HUES6 (cell line): Measurements from ENCODE around the gene FBXW5.

ENCODE experiments used
- H3K27ac ChIP-seq: 2 replicates; pipeline ENCODE4 v1.7.0; 2013; ENCODE audit warnings: low read depth, mild to moderate bottlenecking, low read length, inconsistent platforms
- H3K27me3 ChIP-seq: 2 replicates; pipeline ENCODE4 v1.6.1; 2013; ENCODE audit warnings: low read length; ENCODE audit not compliant: control insufficient read depth, insufficient read depth
- H3K36me3 ChIP-seq: 2 replicates; pipeline ENCODE4 v1.6.1; 2013; ENCODE audit warnings: low read length; ENCODE audit not compliant: control insufficient read depth, insufficient read depth
- H3K4me1 ChIP-seq: 2 replicates; pipeline ENCODE4 v1.6.1; 2013; ENCODE audit warnings: low read length; ENCODE audit not compliant: control insufficient read depth, insufficient read depth
- H3K4me3 ChIP-seq: 2 replicates; pipeline ENCODE4 v1.5.1; 2013; ENCODE audit warnings: low read depth, low read length
- H3K9ac ChIP-seq: one replicate; pipeline ENCODE4 v1.6.1; 2013; ENCODE audit warnings: mild to moderate bottlenecking, low read length
- H3K9me3 ChIP-seq: 2 replicates; pipeline ENCODE4 v1.6.1; 2013; ENCODE audit warnings: low read depth, low read length; ENCODE audit not compliant: control insufficient read depth, insufficient read depth

FBXW5 gene

DNA sequence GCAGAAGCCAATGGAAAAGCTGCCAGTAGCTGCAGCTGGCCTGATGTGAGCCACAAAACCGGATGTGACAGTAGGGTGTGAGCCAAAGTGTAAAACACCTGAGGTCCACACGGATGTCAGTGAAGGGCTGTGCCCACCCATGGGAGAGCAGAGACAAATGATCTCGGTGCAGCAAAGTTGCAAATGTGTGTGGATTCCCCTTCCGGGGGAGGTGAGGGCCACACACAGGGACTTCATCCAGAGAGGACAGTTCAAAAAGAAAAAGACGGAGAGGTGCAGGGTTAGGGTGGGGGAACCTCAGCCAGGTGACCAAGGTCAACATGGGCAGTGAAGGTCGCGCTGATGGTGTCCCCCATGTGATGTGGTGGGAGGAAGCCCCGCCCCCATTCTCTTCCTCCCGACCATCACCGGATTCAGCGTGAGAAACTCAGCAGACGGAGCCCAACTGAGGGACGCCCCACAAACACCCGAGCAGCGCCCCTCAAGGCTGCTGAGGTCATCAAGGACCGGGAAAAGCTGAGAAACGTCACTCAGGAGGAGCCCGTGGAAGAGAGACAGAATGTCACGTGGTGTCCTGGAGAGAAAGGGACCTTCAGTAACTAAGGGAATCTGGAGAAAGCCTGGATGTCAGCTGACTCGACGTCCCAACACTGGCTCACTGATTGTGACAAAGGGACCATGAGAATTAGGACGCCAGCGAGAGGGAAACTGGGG is 21.4 kb upstream of the FBXW5 start:
- H3K9ac ChIP-seq: peak overlapping the region; percentile 29
- no peaks in the 10 kb centered on the region for H3K27me3 ChIP-seq
- H3K9me3 ChIP-seq: no peaks in the 10 kb centered on the region
- H3K27ac ChIP-seq: no peak overlapping the region
- no peak overlapping the region for H3K4me3 ChIP-seq
- H3K36me3 ChIP-seq: no peaks in the 10 kb centered on the region
- peaks cover 8% of the 10 kb centered on the region for H3K4me1 ChIP-seq

DNA sequence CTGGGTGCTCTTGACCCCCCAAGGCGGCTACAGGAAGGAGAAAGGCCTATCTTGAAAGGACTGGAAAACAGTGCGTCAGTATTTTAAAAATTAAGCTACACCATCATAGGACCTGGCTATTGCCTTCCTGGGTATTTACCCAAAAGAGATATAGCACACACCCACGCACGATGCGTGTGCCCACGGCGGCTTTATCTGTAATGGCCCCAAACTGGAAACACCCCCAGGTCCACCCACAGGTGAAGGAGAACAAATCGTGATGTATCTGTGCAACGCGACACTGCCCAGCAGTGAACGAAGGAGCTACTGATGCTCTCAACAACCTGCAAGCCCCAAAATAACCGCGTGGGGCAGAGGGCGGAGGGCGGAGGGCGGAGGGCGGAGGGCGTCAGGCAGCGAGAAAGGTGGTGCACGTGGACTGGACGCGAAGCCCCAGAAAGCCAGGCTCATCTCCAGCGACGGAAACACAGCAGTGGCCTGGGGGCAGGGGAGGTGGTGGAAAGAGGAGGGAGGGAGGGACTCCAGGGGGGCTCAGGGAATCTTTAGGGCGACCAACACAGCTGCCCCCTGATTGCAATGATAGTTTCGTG is 20.4 kb upstream of the FBXW5 start:
- no peaks in the 10 kb centered on the region for H3K36me3 ChIP-seq
- H3K27ac ChIP-seq: no peak overlapping the region
- no peak overlapping the region for H3K9ac ChIP-seq
- H3K27me3 ChIP-seq: no peaks in the 10 kb centered on the region
- no peaks in the 10 kb centered on the region for H3K9me3 ChIP-seq
- H3K4me3 ChIP-seq: no peak overlapping the region
- peaks cover 8% of the 10 kb centered on the region for H3K4me1 ChIP-seq

DNA sequence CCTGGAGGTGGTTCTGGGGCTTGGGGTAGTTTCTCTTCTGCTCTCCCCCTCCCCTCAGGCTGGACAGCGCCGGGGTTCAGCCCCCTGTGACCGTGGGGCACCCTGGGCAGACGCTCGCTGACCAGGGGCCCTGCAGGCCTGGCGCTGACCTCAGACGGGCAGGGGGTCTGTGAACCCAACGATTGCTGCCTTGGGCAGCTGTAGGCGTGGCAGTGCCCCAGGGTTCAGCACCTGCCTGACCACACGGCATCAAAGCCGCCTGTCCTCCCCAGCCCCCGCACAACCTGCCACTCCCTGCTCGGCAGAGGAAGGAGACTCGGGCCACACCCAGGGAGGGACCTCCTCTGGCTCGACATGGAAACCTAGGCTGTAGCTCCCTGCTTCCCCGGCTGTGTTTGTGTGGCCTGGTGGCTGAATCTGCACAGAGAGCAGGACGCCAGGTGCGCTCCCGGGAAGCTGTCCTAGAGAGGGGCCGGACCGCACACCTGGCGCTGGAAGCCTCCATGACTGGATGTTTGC is 19.7 kb upstream of the FBXW5 start:
- no peaks in the 10 kb centered on the region for H3K9me3 ChIP-seq
- H3K9ac ChIP-seq: no peak overlapping the region
- H3K27ac ChIP-seq: no peak overlapping the region
- H3K27me3 ChIP-seq: no peaks in the 10 kb centered on the region
- no peak overlapping the region for H3K4me3 ChIP-seq
- H3K36me3 ChIP-seq: no peaks in the 10 kb centered on the region
- H3K4me1 ChIP-seq: peaks cover 8% of the 10 kb centered on the region

DNA sequence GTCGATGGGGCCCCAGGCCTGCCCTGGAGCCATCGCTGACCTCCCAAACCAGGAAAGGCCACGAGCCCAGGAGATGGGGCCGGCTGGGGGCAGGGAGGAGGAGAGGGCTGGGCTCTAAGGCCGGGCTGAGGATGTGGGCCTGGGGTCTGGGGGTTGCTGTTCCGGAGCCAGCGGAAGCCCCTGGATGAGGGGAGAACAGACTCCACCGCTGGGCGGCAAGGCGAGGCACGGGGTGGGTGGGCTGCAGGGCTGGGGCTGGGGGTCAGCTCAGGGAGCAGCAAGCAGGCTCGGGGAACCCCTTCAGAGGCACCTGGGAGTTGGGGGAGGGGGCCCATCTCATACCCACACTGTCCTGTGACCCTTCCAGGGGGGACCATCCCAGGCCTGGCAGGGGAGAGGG is 19.2 kb upstream of the FBXW5 start:
- Histone ChIP-seq H3K9ac (no peak overlapping the region), H3K27ac (no peak overlapping the region), H3K4me3 (no peak overlapping the region), H3K9me3 (no peaks in the 10 kb centered on the region), H3K4me1 (peaks cover 8% of the 10 kb centered on the region), H3K36me3 (no peaks in the 10 kb centered on the region), H3K27me3 (no peaks in the 10 kb centered on the region)

DNA sequence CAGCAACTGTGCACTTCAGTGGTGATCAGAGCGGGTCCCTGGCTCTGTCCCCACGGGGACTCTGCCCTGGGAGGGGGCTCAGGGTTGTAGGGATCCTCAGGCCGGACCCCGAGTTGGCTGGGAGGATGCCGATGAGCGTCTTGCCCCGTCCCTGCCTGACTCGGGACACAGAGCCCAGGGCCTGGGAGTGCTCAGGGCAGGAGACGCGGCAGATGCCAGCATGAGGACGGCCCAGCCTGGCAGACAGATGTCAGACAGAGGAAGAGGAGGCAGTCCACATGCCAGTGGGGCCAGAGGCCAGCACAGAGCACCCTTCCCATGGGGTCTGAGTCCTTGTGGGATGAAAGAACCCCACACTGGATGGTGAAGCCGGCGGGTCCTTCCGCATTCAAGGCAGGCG is 18.8 kb upstream of the FBXW5 start:
- Histone ChIP-seq H3K4me1 (peaks cover 8% of the 10 kb centered on the region), H3K27me3 (no peaks in the 10 kb centered on the region), H3K36me3 (no peaks in the 10 kb centered on the region), H3K9ac (no peak overlapping the region), H3K27ac (no peak overlapping the region), H3K9me3 (no peaks in the 10 kb centered on the region), H3K4me3 (no peak overlapping the region)

GRCh38 chr9:136962701-136963248 is 18.2 kb upstream of the FBXW5 start:
- no peak overlapping the region for H3K4me3 ChIP-seq
- no peaks in the 10 kb centered on the region for H3K27me3 ChIP-seq
- H3K9me3 ChIP-seq: no peaks in the 10 kb centered on the region
- peaks cover 8% of the 10 kb centered on the region for H3K4me1 ChIP-seq
- no peaks in the 10 kb centered on the region for H3K36me3 ChIP-seq
- H3K27ac ChIP-seq: no peak overlapping the region
- no peak overlapping the region for H3K9ac ChIP-seq

DNA sequence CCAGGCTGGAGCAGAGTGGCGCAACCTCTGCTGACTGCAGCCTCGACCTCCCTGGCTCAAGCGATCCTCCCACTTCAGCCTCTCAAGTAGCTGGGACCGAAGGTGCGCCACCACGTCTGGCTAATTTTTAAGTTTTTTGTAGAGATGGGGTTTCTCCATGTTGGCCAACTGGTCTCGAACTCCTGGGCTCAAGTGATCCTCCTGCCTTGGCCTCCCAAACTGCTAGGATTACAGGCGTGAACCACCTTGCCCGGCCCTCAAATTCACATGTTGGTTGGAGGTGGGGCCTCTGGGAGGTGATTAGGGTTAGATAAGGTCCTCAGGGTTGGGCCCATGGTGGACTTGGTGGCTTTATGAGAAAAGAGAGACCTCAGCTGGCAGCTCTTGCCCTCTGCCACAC is 17.6 kb upstream of the FBXW5 start:
- Histone ChIP-seq H3K9ac (no peak overlapping the region), H3K27ac (no peak overlapping the region)

GRCh38 chr9:136961279-136962065 is 16.9 kb upstream of the FBXW5 start:
- no peaks in the 10 kb centered on the region for H3K27me3 ChIP-seq

More for the DNA sequence above, 17.6 kb upstream of the FBXW5 start:
- Histone ChIP-seq H3K4me1 (peaks cover 8% of the 10 kb centered on the region), H3K4me3 (no peak overlapping the region), H3K9me3 (no peaks in the 10 kb centered on the region), H3K27me3 (no peaks in the 10 kb centered on the region), H3K36me3 (no peaks in the 10 kb centered on the region)

DNA sequence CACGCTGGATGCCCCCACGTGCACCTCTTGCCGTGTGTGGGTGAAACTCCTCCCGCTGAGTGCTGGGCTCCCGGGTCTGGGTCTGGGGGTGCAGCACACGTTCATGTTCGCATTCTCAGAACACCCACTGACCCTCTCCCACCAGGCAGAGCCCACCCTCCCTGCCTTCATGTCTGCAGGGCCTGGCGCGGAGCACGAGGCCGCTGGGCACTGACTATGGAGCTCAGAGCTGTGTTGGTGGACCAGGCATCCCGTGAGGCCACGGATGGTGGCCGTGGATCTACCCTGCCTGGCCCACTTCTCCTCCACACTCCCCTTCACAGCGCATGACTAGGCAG is 16.4 kb upstream of the FBXW5 start:
- H3K9ac ChIP-seq: no peak overlapping the region
- no peaks in the 10 kb centered on the region for H3K9me3 ChIP-seq
- H3K4me1 ChIP-seq: peaks cover 3% of the 10 kb centered on the region
- H3K36me3 ChIP-seq: no peaks in the 10 kb centered on the region
- no peaks in the 10 kb centered on the region for H3K27me3 ChIP-seq
- no peak overlapping the region for H3K27ac ChIP-seq
- no peak overlapping the region for H3K4me3 ChIP-seq

More at GRCh38 chr9:136961279-136962065, 16.9 kb upstream of the FBXW5 start:
- H3K4me1 ChIP-seq: peaks cover 8% of the 10 kb centered on the region
- no peaks in the 10 kb centered on the region for H3K36me3 ChIP-seq
- H3K9ac ChIP-seq: no peak overlapping the region
- no peak overlapping the region for H3K4me3 ChIP-seq
- H3K27ac ChIP-seq: no peak overlapping the region
- H3K9me3 ChIP-seq: no peaks in the 10 kb centered on the region

- H3K9ac ChIP-seq: no peak overlapping the region
- no peaks in the 10 kb centered on the region for H3K9me3 ChIP-seq
- no peaks in the 10 kb centered on the region for H3K36me3 ChIP-seq
- no peak overlapping the region for H3K27ac ChIP-seq
- no peaks in the 10 kb centered on the region for H3K27me3 ChIP-seq
- no peak overlapping the region for H3K4me3 ChIP-seq
- H3K4me1 ChIP-seq: no peaks in the 10 kb centered on the region
These were observed 15.8 kb upstream of the FBXW5 start for GRCh38 chr9:136960212-136960937.
